ENCODE data around the gene PRR23E.

DNA sequence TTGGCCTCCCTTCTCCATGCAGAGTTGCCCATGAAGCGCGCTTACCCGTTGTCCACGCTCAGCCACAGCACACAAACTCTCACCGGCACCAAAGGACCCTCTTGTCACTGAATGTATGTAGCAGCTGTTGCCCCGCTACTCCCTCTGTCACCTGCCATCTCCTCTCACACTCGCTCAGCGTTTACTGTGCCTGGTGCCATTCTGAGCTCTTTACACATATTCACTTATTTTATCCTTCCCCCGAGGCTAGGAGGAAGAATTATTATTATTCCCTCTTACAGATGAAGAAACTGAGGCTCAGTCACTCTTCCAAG lies 41.7 kb upstream of the PRR23E start:
- no peak for TF ChIP-seq CTCF (IDR thresholded peaks at IDR 0.05)
- no peak for TF ChIP-seq ZFX (IDR thresholded peaks at IDR 0.05; ENCODE audit: borderline replicate concordance)

Data from 22Rv1 (cell line).